Head of caudate nucleus (tissue), 42 donors: ENCODE measurements around the gene SYT15.
A peak's percentile ranks its signal among the peaks of the same experiment; 100 is the strongest.
"Not testable (repeated sequence)": the region's sequence is repeated elsewhere in the genome, so short reads cannot be mapped to it uniquely, and the experiment has no call there.

Experiments used
- DNase-seq, 42 donors: peaks; one replicate each; pipeline versions ENCODE4 v3.0.0 to v3.0.0-alpha.2; 2020 to 2021; ENCODE audit warnings: mixed read lengths in 7 of 42
- intact Hi-C: fragments of 100-400 bp; cut with DNase I; formaldehyde crosslinking; loops from one replicate; pipeline ENCODE4 v1.15.0; 2022

The SYT15 gene

GRCh38 chr10:46578474-46579178 is at the start of gene SYT15:
Gene SYT15 (plus strand): TSS chr10:46579128. CDS start chr10:46579169, 41 bp downstream.
- DNase-seq, intact Hi-C loops: not testable (repeated sequence)

DNA sequence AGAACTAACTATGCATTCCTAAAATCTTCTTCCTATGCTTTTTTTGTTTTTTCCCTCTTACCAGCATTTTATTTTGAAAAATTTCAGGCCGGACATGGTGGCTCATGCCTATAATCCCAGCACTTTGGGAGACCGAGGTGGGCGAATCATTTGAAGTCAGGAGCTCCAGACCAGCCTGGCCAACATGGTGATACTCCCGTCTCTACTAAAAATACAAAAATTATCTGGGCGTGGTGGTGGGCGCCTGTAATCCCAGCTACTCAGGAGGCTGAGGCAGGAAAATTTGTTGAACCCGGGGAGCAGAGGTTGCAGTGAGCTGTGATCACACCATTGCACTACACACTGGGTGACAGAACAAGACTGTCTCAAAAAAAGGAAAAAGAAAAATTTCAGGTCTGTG is 49.2 kb upstream of the SYT15 start:
- peak in 12 of 42 donors; percentile 1 to 41 (median 12) for DNase-seq
- intact Hi-C loops, result not testable (repeated sequence)

GRCh38 chr10:46530249-46531186 is 48.4 kb upstream of the SYT15 start:
- DNase-seq, result peak in 6 of 42 donors; percentile 9 to 42 (median 22)
- intact Hi-C loops, result no loop called here

DNA sequence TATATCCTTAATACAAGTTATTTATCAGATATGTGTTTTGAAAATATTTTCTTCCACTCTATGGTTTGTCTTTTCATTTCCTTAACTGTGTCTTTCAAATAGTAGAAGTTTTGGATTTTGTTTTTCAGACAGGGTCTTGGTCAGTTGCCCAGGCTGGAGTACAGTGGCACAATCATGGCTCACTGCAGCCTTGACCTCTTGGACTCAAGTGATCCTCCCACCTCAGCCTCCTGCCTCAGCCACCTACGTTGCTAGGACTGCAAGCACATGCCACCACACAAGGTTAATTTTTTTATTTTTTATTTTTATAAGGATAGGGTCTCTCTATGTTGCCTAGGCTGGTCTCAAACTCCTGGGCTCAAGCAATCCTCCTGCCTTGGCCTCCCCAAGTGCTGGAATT is 46.7 kb upstream of the SYT15 start:
- peak in 4 of 42 donors; percentile 2 to 38 (median 22) for DNase-seq
- intact Hi-C loops, result not testable (repeated sequence)

DNA sequence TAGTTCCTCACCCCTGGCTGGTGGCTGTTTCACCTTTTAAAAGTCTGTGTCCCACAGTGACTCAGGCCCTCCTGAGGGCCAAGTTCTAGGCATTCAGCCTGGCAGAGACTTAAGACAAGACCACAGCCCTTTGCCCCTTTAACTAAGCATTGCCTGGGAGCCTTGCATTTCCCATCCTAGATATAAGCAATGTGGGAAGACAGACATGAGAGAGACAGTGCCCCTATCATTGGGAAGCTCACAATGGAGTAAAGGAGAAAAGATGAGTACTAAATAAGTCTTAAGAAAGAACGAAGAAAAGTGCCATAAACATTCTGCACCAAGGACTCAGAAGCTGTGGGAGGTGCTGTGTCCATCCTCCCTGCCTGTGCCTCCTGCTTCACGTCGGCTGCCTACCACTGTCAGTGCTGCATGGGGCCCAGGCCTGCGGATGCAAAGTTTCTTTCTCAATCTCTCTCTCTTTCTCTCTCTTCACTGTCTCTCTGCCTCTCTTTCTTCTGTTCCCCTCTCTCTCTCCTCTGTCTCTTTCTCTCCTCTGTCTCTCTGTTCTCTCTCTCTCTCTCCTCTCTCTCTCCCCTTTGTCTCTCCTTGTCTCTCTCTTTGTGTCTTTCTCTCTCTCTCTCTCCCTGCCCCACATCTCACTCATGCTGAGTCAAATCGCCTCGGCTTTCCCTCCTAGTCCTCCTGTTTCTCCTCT is 44.0 kb upstream of the SYT15 start:
- DNase-seq, result peak in 5 of 42 donors; percentile 1 to 19 (median 17)
- intact Hi-C loops, result no loop called here

GRCh38 chr10:46536171-46536570 is 42.8 kb upstream of the SYT15 start:
- intact Hi-C loops, result no loop called here
- peak in 4 of 42 donors; percentile 8 to 31 (median 18) for DNase-seq

- intact Hi-C loops, result no loop called here
- peak in 4 of 42 donors; percentile 2 to 25 (median 21) for DNase-seq
Observed at GRCh38 chr10:46536781-46537180, 42.1 kb upstream of the SYT15 start.

- peak in 2 of 42 donors; percentile 7 to 27 for DNase-seq
- intact Hi-C loops, result no loop called here
Observed at GRCh38 chr10:46537309-46537708, 41.6 kb upstream of the SYT15 start.

GRCh38 chr10:46538155-46538554 is 40.8 kb upstream of the SYT15 start:
- peak in 3 of 42 donors; percentile 1 to 37 (median 32) for DNase-seq
- intact Hi-C loops, result no loop called here

GRCh38 chr10:46538717-46539426 is 40.1 kb upstream of the SYT15 start:
- intact Hi-C loops, result no loop called here

GRCh38 chr10:46539596-46540411 is 39.1 kb upstream of the SYT15 start:
- intact Hi-C loops, result no loop called here

More at GRCh38 chr10:46538717-46539426, 40.1 kb upstream of the SYT15 start:
- DNase-seq, result peak in 1 of 42 donors; percentile 4

GRCh38 chr10:46540412-46541016 is 38.4 kb upstream of the SYT15 start:
- intact Hi-C loops, result no loop called here

More at GRCh38 chr10:46539596-46540411, 39.1 kb upstream of the SYT15 start:
- DNase-seq, result peak in 14 of 42 donors; percentile 1 to 36 (median 11)

DNA sequence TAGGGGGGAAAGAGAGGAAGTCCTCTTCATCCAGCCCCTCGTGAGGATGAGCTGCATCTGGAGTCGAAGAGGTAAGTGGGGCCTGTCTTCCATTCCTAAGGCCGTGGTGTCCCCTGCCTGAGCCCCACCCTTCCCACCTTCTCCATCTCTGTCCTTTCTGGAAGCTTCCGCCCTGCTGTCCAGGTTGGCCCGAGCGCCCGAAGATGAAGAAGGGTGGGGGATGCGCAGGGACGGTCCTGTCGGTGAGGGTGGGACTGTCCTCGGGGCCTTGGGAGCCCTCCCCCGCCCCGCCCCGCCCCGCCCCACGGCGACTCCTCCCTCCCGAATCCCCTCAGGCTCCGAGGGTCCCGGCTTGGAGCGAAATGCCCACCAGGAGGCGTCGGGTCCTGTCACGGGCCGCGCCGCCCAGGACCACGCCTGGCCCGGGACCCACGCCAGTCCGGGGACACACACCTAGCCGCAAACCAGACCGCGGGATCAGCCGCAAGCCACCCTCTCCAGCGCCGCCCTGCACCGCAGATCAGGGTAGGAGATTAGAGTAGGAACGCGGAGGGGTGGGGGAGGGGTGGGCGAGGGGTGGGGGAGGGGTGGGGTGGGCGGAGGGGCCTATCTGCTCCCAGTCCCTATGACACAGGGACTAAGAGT is 37.8 kb upstream of the SYT15 start:
- peak in 18 of 42 donors; percentile 0 to 44 (median 13) for DNase-seq
- intact Hi-C loops, result no loop called here

More at GRCh38 chr10:46540412-46541016, 38.4 kb upstream of the SYT15 start:
- DNase-seq, result peak in 12 of 42 donors; percentile 2 to 40 (median 10)

DNA sequence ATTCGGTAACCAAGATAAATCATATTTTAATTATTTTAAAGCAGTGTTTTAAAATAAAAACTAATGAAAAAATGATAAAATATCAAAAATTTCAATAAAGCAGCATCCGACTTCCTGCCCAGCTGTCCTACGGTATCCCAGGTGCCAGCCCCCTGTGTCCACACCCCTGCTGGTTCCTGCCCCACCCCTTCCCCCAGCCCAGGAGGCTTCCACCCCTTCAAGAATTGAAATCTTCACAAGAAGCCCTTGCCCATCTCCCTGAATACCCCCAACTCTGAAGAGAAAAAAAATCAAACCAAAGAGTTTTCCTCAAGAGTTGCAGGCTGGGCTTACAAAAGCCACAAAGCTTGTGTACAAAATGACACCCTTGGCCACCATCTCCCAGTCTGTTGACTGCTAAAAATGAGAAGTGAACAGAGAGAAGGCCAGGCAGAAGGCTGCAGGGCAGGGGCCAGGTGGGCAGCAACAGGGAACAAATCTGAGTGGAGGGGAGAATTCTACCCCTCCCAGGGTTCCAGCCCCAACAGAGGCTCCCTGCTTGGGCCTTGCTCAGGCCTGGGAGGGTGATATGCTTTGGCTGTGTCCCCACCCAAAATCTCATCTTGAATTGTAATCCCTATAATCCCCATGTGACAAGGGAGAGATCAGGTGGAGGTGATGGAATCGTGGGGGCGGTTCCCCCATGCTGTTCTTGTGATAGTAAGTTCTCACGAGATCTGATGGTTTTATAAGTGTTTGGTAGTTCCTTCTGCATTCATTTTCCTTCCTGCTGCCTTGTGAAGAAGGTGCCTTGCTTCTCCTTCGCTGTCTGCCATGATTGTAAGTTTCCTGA is 37.0 kb upstream of the SYT15 start:
- intact Hi-C loops, result no loop called here
- peak in 20 of 42 donors; percentile 1 to 43 (median 11) for DNase-seq

GRCh38 chr10:46542567-46543465 is 36.1 kb upstream of the SYT15 start:
- intact Hi-C loops, result no loop called here
- DNase-seq, result peak in 20 of 42 donors; percentile 1 to 37 (median 10)
